SKM-1 treated with dmso at 0.1 percent for 144 hours (cell line): Measurements from ENCODE around the gene STX16.

Experiments
- DNase-seq: peaks from one replicate; lab custom pipeline; 2025; ENCODE audit not compliant: unreplicated experiment; lab: John Stamatoyannopoulos, UW

The STX16 gene

DNA sequence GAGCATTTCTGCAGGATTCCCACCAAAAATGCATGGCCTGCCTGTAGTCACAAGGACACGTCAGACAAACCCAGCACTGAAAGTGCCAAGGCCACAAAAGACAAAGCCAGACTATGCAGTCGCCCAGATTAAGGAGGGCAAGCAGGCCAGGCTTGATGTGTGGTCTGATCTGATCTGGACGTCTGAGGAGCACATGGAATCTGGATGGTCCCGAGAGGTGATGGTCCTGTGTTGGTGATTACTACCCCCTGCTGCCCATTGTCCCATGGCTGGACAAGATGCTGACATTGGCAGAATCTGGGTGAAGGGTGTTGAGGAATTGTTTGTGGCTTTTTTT, 58.6 kb downstream of the STX16 start:
- no peak for DNase-seq

GRCh38 chr20:58710481-58711265, 59.6 kb downstream of the STX16 start:
- no peak for DNase-seq

DNA sequence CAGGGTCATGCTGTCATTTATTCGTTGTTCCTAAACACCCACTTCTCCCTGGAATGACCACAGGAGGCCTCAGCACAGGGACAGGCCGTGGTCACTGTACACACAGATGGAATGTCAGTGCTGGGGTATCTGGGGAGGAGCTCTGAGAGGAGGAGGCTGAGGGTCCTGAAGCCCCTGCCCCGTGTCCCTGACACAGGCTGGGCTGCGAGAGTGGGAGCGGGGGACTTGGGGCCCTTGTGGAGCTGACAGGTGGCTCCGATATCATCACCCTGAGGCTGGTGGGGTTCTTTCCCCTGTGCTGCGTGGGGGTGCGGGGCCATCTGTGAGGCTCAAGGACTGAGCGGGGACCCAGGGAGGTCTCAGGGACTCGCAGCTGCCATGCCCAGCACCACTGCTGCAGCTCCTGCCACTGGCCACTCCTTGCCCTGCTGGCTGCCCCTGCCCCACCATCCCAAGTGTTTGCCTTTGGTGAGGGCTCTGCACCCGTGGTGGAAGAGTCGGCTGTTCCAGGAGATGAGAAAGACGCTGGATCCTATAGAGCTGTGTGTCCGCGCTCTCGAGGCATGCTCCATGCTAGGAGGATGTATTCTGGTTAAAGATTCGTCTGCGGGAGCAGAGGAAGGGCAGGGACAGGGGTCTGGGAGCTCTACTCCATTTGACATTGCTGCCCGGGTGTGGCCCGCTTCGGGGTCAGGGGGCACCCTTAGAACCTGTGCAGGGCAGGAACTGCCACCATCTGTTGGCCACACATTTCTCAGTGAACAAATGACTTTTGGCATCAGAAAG, 60.4 kb downstream of the STX16 start:
- no peak for DNase-seq

GRCh38 chr20:58712151-58712791, 61.2 kb downstream of the STX16 start:
- DNase-seq, result no peak

GRCh38 chr20:58712806-58713731, 62.0 kb downstream of the STX16 start:
- no peak for DNase-seq

- no peak for DNase-seq
These were observed 62.8 kb downstream of the STX16 start for GRCh38 chr20:58713801-58714339.

GRCh38 chr20:58714340-58714922, 63.3 kb downstream of the STX16 start:
- DNase-seq, result no peak

GRCh38 chr20:58714923-58715351, 63.9 kb downstream of the STX16 start:
- DNase-seq, result no peak

- DNase-seq, result no peak
These were observed 64.3 kb downstream of the STX16 start for GRCh38 chr20:58715391-58715800.

DNA sequence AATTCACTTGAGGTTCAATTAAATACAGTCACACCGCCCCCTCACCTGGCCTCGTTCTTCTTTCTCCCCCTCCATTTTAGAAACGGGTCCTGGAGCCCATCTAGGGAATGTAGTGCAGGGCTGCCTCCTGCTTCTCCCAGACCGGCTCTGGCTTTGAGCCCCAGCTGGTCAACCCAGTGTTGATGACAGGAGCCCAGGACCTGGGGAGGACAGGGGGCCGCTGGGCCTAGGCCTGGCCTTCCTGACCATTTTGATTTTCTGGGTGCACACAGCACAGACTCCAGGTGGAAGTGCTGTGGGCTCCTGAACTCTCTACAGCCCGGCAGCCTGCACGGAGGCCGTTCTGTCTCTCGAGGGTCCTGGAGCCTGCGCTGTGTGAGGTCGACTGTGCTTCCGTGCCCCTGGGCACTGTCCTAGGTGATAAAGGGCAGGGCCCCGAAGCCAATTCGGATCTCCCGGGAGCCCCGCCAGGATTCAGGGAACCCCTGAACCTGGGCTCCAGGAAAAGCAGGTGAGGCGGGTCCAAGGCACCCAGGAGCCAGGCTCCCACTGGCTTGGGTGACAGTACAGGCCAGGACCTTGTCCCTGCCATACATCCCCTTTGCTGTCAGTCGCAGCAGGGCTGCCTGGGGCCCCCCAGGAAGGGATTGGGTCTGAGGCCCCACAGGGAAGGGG, 64.9 kb downstream of the STX16 start:
- no peak for DNase-seq

DNA sequence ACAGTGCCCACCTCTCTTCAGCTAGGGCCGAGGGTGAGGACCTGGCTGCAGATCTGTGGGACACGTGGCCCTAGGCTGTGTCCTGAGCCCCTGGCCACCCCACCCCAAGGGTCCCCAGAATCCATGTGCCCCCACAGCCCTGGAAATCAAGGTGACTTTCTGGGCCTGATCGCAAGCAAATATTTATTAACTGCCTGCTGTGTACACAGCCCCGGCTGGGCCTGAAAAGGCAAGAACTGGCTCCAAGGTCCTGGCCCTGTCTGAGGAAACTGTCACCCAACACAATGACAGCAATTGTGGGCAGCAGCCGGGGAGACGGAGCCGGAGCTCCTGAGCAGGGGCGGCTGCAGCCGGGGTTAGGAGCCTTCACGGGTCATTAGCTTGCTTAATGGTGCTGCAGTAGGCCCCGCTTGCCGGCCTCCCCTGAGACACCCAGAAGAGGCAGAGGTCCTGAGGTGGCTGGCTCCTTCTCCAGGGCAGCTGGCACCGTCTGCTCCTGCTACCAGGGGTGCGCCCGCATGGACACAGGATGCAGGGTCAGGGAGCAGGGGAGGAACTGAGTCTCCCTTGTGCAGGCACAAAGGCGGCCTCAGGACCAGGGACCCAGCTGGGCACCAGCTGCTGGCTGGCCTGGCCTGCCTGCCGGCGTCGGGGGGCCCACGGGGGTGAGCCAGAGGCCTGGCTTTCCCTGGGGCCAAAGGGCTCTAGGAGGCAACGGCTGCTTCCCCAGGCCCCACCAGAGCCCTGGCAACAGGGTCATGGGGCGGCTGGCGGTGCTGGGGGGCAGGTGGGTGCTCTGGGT, 65.6 kb downstream of the STX16 start:
- no peak for DNase-seq

DNA sequence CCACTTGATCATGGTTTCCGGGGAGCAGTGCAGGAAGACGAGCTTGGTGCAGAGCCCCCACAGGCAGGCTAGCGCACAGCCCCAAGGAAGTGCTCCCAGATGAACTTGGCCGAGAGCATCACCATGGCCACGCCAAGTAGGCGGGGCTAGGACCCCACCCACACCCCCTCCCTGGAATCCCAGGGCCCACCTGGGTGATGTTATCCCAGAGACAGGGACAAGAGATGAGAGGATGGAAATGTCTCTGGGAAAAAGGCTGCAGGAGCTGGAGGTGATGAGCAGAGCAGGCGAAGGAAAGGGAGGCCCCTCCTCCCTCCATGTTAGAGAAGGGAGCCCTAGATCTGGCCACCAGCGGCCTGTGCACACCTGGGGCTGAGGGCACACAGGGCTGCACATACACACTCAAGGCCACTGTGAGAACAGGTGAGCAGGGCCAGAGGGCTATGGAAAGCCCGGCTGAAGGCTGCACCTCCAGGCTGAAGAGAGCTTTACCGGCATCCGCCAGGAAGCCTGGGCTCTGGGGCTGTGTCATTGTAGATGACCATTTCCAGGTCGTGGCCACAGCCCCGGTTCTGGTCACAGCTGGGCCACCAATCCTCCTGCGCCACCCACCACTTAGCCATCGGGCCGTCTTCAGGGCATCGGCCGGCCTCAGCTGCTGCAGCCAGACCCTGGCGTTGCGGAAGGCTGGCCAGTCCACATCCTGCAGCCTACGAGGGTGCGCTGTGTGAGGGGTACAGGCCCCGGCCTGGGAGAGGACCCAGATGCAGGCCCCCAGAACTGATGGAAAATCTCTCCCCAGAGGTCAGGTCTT, 66.4 kb downstream of the STX16 start:
- no peak for DNase-seq

- no peak for DNase-seq
These were observed 67.1 kb downstream of the STX16 start for GRCh38 chr20:58718121-58718563.

DNA sequence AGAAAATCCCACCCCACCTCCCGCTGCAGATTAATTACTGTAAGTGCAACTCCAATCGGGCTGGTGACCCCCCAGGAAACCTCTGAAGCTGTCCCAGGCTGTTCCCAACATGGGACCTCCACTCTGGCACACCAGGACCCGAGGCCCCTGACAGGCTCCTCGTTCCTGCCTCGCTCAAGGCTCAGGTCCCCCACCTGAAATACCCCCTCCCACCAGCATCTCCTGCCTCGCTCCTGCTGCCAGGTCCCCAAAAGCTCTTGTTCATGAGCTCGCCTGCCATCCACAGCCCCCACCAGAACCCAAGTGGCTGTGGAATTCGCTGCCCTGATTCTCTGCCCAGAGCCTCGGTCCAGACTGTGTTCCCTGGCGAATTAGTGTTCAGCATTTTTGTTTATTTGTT, 67.6 kb downstream of the STX16 start:
- no peak for DNase-seq

- no peak for DNase-seq
These were observed 68.2 kb downstream of the STX16 start for GRCh38 chr20:58719258-58719657.

DNA sequence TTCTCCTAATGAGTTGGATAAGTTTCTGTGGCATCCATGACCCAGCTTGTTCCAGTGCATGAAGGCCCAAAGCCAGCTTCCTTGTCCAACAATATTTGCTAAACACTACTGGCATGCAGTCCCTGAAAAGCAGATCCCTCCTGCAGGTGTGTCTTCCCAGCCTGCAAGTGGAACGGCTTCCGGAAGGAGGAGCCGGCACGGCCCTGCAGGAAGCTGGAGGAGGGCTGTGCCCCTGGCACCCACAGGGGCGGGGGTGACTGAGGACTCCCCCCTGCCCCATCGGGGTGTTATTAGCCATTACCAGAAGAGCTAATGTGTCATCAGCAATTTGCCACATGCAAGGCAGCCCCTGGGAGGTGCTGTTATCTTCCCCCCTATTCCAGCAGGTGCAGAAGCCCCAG, 68.9 kb downstream of the STX16 start:
- no peak for DNase-seq

DNA sequence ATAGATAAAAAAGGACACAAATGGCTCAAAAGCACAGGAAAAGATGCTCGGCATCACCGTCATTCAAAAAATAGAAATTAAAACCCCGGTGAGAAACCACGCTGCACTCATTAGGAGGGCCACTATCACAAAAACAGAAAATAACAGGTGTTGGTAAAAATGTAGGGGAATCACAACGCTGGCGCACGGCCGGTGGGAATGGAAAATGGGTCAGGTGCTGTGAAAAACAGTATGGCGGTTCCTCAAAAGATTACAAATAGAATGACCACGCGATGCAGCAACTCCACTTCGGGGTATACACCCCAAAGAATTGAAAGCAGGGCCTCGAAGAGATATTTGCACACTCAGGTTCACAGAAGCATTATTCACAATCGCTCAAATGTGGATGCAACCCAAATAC, 69.8 kb downstream of the STX16 start:
- no peak for DNase-seq
